Fibroblast of skin of left quadriceps (primary cell): ENCODE results near the gene ST6GALNAC1.
"Not testable (repeated sequence)": the region's sequence is repeated elsewhere in the genome, so short reads cannot be mapped to it uniquely, and the experiment has no call there.

Source experiments
- DNase-seq, 2 experiments: peaks; one replicate each; pipeline ENCODE4 v3.0.0-alpha.2; 2013; ENCODE audit warnings: low read depth in 2 of 2

Gene ST6GALNAC1

DNA sequence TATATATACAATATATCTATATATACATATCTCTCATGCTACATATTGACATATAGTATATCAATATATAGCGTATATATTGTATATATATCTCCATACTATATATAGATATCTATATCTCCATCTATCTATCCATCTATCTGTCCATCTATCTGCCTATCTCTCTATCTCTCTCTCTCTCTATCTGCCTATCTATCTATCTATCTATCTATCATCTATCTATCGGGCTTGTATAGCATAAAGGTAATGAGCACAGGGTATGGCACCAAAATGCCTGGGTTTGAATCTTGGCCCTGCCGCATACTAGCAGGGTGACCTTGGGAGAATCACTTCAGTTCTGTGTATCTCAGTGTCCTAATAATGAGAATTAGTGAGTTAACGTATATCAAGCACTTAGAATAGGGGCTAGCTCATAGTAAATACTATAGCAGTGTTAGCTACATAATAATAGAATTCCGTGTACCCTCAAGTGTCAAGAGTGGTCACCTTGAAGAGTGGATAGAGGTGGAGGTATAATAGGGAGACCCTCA is 1.5 kb downstream of the ST6GALNAC1 start:
- DNase-seq, result no peak

GRCh38 chr17:76641501-76641900 is 2.1 kb downstream of the ST6GALNAC1 start:
- no peak for DNase-seq

DNA sequence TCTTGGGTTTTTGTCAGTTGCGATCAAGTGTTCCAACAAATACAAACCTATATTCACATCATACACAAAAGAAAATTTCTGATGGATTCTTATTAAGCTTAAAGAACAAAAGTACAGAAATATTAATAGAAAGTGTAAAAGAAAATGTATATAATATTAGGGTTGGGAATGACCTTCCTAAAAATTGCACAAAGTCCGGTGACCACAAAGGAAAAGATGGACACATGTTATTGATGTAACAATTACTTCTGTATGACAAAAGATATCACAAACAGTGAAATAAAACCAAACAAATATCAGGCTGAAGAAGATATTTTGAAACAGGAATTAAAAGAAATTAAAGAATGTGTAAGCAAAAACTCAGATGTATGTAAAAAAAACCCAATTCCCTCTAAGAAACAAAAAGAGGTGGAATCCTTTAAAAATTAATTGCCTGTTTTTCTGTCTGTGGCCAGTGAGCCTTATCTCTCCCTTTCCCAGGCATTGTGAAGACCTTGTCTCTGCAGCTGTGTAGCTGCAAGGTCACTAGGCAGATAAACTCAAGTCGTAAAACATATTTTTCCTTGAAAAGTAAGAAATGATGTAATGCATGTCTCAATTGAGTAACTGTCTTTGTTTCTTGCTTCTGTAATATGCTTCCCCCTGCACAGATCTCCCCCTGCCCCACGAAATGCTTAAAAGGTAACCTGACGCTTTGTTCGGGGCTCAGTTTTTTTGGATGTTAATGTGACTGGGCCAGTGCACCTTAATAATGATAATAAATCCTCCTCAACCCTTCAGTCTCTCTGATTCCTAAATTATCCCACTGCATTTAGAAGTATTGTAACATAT is 2.8 kb downstream of the ST6GALNAC1 start:
- no peak for DNase-seq

- no peak for DNase-seq
These were observed 5.3 kb downstream of the ST6GALNAC1 start for GRCh38 chr17:76638263-76638662.

GRCh38 chr17:76636486-76637206 is 6.9 kb downstream of the ST6GALNAC1 start:
- not testable (repeated sequence) for DNase-seq

- no peak for DNase-seq
These were observed 7.7 kb downstream of the ST6GALNAC1 start for GRCh38 chr17:76635659-76636360.

- DNase-seq, result no peak
These were observed 8.5 kb downstream of the ST6GALNAC1 start for GRCh38 chr17:76635039-76635438.

- DNase-seq, result no peak
These were observed 9.8 kb downstream of the ST6GALNAC1 start for GRCh38 chr17:76633628-76634328.

DNA sequence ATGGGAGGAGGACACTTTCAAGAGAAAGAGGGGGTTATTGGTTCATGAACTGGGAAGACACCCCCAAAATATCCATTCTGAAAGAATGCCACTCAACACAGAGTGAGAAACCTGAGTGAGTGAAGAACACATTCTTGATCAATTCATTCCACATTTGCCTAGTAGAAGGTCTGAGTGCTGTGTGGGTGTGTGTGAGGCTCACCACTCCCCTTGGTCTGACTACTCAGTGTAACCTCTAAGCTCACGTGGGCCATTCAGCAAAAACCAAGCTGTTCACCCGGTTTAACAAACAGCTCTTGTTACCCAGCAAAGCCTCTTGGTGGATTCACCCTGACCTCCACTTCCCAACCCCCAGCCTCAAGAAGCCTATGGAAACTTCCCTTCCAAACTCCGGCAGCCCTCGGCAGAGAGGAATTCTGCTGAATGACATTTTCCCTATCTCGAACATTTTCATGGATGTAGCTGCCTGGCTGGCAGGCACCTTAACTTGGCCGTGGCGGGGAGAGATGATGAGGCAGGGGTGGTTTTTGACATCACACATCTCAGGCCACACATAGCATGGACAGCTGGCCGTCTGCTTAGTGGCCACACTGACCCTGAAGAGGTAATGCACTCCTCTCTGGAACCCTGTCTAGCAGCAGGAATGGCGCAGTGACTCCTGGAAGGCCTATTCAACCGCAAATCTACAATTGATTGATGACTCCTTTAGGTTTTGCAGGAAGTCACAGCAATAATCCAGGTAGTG is 11.6 kb downstream of the ST6GALNAC1 start:
- no peak for DNase-seq

DNA sequence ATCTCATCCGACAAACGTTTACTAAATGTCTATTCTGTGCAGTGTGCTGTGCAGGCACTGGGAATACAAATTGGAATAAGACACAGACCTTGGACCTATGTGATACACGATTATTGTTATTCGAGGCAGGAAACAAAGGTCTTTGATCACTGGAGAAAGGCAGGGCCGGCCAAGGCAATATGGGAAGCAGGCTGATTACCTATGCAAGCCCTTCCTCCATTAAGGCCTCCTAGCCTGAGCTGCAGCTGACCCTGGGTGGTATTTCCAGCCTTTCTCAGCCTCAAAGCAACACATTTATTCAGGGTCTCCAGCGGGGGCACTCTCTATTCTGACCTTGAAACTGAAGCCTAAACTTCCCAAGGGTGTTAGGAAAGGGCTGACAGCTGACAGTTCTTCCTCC is 13.4 kb downstream of the ST6GALNAC1 start:
- DNase-seq, result no peak

- no peak for DNase-seq
These were observed 16.0 kb downstream of the ST6GALNAC1 start for GRCh38 chr17:76627510-76627909.

DNA sequence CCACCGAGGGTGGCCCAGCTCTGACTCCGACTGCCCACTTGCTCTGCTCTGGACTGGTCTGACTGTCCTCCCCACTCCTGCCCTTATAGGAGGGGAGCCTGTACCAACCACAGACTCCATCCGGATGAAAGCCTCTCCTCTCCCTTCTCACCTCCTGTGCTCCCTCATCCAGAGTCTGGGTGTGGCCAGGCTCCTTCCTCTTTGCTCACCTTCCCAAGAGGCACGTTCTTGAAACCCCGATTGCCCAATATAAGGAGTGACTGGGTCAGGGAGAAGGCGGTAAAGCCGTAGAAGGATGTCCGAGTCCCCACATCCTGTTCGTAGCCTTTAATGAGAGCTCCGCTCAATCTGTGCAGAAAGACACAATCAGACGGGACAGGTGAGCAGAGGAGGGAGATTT is 17.1 kb downstream of the ST6GALNAC1 start:
- DNase-seq, result no peak

- DNase-seq, result no peak
These were observed 18.1 kb downstream of the ST6GALNAC1 start for GRCh38 chr17:76625496-76625895.

DNA sequence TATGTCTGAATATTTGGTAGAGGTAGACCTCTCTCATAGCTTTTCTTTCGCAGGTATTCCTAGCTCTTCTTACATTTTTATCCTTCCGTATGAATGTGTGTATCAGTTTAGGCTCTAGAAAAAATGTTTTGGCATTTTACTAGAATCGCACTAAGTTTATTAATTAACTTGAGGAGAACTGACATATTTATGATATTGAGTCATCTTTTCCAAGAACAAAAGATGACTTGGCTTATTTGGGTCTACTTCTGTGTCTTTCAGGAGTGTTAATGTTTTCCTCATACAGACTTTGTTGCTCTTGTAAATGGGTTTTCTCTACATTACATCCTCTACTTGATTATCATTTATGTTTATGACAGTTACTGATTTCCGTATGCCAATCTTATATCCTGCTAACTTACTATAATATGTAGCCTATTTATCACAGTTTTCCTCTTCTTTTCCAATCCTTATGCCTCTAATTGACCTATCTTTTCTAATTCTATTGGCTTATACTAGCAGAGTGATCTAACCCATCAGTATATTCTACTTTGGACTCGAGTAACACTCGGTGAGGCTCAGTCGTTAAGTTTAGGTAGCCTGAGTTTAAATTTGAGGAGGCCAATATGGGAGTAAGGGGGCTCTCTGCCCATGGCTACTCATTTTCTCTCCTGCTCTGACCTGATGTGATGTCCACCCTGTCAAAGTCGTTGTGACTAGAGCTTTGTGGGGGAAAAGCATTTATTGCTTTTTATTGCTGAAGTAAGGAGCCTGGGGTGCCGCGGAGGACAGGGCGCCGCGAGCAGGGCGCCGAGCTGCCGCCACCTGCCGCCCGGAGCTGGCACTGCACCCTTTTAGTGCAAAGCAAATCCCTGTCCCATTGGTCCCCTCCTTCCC is 20.0 kb downstream of the ST6GALNAC1 start:
- peak; percentile 40 to 47 for DNase-seq

DNA sequence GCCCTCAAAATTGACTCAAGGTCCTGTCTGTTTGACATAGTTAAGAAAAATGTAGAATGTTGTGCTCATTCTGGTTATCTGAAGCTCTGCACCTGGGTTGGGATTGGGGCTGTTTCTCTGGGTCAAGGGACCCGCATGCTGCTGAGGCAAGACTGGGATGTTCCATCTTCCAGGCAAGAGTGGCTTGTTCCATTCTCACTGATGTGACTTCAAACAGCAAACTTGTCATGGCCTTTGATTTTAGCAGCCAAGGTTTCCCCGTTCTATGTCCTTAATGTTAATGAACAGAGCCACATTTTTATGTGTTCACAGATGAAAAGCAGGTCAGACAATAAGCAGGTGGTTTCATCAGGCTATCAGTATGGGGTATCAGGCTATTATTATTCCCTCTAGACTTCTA is 25.7 kb downstream of the ST6GALNAC1 start:
- no peak for DNase-seq

GRCh38 chr17:76614912-76615617 is 28.5 kb downstream of the ST6GALNAC1 start:
- DNase-seq, result no peak

DNA sequence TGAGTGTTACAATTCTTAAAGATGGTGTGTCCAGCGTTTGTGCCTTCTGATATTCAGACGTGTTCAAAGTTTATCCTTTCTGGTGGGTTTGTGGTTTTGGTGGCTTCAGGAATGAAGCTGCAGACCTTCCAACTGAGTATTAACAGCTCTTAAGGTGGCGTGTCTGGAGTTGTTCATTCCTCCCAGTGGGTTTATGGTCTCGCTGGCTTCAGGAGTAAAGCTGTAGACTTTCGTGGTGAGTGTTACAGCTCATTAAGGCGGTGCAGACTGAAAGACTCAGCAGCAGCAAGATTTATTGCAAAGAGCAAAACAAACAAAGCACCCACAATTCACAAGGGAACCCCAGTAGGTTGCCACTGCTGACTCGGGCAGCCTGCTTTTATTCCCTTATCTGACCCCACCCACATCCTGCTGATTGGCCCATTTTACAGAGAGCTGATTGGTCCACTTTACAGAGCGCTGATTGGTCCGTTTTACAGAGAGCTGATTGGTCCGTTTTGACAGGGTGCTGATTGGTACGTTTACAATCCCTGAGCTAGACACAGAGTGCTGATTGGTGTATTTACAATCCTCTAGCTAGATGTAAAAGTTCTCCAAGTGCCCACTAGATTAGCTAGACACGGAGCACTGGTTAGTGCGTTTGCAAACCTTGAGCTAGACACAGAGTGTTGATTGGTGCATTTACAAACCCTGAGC is 29.3 kb downstream of the ST6GALNAC1 start:
- peak in 1 of 2 experiments; percentile 23 for DNase-seq

DNA sequence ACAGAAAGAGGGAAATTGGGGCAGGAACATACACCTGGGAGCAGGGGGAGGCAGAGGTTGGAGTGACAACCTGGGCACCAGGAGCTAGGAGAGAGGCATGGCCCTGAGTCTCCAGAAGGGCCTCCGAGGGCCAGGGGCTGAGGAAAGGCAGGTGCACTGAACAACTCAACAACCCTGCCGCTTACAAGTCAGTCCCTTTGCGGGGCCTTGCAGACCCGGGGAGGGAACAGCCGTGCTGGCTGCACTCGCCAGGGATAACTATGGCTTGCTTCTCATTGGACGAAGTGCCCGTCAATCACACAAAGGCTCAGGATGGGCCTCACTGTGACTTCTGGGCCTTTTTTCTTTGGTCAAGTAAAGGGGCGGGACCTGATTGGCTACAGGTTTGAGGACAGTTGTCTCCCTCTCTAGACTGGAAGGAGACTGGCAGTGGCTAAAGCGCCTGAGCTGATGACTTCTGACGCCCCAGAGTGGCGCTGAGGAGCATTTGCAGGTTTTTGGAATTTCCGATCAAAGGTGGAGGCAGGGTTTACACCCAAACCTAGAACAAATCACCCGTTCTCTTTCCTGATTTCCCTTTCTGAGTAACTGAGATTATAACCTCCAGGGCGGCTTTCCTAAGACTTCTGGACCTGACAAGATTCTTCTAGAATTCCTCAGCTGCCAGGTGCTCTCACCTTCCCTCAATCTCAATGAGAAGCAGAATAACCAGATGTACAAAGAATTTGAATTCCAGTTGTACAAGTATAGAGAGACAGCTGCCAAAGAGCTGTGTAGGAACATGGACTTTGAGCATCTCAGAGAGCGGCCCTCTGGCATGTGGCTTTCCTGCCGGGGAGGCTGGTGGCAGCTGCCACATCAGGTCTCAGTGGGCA is 30.3 kb downstream of the ST6GALNAC1 start:
- DNase-seq, result no peak
